ENCODE measurements around the gene CHPF2. TPM values are rescaled to one million over a fixed set of nuclear protein-coding genes. Genes with fewer than 3 reads are reported as not detected.

CHPF2 gene
- total and polyA plus RNA-seq, 2 experiments from 2014 or later = 4.8 to 26.1 TPM

DNA sequence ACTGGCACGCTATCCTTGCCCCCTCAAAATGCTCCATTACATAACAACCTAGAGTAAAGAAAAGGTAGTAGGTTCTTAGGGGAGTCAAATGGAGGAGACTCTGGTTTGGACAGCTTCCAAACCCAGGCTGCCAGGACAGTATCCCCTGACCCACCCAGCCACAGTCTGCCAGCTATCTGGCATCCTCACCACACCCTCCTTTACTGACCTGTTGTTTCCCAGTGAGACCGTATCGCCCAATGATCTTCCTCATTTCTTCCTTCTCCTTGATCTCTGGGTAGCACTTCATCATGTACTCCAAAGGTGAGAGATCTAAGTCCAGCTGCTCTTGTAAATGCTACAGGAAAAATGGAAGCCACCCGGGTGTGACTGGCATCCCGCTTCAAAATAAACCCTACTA, 16.9 kb upstream of the CHPF2 start:
- Histone ChIP-seq H3K36me3 (ENCODE audit: insufficient read depth) (peaks cover 39% of the 10 kb centered on the region), H3K4me2 (no peak overlapping the region), H3K4me3 (no peak overlapping the region), H3K79me2 (replicated peaks; ENCODE audit: insufficient read depth) (no peaks in the 10 kb centered on the region), H3K27me3 (ENCODE audit: insufficient read depth) (no peaks in the 10 kb centered on the region), H4K20me1 (replicated peaks; ENCODE audit: insufficient read depth) (peaks cover 3% of the 10 kb centered on the region; the same call in 1 of the 2 replicates), H3K9me2 (ENCODE audit: insufficient read depth) (no peaks in the 10 kb centered on the region), H3K27ac (ENCODE audit: low read depth) (no peak overlapping the region), H2AFZ (no peak overlapping the region), H3F3A (replicated peaks; ENCODE audit: low read depth) (no peaks in the 10 kb centered on the region), H3K4me1 (ENCODE audit: insufficient read depth) (peaks cover 7% of the 10 kb centered on the region)
- H3K4me3 Mint-ChIP-seq = no peak overlapping the region
- peaks cover 8% of the 10 kb centered on the region for H3K4me1 Mint-ChIP-seq
- DNase-seq (ENCODE audit: low spot score) = no peak
- TF ChIP-seq NANOG (IDR thresholded peaks at IDR 0.05; ENCODE audit: borderline replicate concordance) (no peak), ZNF331 (CRISPR knock-in tag; IDR thresholded peaks at IDR 0.05; ENCODE audit: low read depth) (no peak)
- TF ChIP-seq, protein P1, sequence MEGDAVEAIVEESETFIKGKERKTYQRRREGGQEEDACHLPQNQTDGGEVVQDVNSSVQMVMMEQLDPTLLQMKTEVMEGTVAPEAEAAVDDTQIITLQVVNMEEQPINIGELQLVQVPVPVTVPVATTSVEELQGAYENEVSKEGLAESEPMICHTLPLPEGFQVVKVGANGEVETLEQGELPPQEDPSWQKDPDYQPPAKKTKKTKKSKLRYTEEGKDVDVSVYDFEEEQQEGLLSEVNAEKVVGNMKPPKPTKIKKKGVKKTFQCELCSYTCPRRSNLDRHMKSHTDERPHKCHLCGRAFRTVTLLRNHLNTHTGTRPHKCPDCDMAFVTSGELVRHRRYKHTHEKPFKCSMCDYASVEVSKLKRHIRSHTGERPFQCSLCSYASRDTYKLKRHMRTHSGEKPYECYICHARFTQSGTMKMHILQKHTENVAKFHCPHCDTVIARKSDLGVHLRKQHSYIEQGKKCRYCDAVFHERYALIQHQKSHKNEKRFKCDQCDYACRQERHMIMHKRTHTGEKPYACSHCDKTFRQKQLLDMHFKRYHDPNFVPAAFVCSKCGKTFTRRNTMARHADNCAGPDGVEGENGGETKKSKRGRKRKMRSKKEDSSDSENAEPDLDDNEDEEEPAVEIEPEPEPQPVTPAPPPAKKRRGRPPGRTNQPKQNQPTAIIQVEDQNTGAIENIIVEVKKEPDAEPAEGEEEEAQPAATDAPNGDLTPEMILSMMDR (conservative IDR thresholded peaks at IDR 0.05; ENCODE audit: low read depth in 2 of 2) = no peak
- peaks cover 77% of the 10 kb centered on the region for H3K36me3 Mint-ChIP-seq (ENCODE audit: low read depth)
- H3K27ac Mint-ChIP-seq = no peak overlapping the region
- H3K27me3 Mint-ChIP-seq (ENCODE audit: insufficient read depth, low read depth, poor library complexity) = peaks cover 11% of the 10 kb centered on the region
- no peaks in the 10 kb centered on the region for H3K9me3 Mint-ChIP-seq
- no peak for ATAC-seq

- H3K4me3 Mint-ChIP-seq = no peak overlapping the region
- peaks cover 60% of the 10 kb centered on the region for H3K36me3 ChIP-seq (ENCODE audit: insufficient read depth)
- H3K27ac ChIP-seq (ENCODE audit: low read depth) = no peak overlapping the region
- no peaks in the 10 kb centered on the region for H3K4me1 ChIP-seq (ENCODE audit: insufficient read depth)
- H3K79me2 ChIP-seq (replicated peaks; ENCODE audit: insufficient read depth) = no peaks in the 10 kb centered on the region
- no peak overlapping the region for H2AFZ ChIP-seq
- peaks cover 6% of the 10 kb centered on the region for H3K27me3 Mint-ChIP-seq (ENCODE audit: insufficient read depth, low read depth, poor library complexity)
- H3K27me3 ChIP-seq (ENCODE audit: insufficient read depth) = no peaks in the 10 kb centered on the region
- DNase-seq (ENCODE audit: low spot score) = no peak
- no peak overlapping the region for H3K27ac Mint-ChIP-seq
- no peak overlapping the region for H3K4me2 ChIP-seq
- peaks cover 3% of the 10 kb centered on the region; the same call in 1 of the 2 replicates for H4K20me1 ChIP-seq (replicated peaks; ENCODE audit: insufficient read depth)
- no peaks in the 10 kb centered on the region for H3K9me2 ChIP-seq (ENCODE audit: insufficient read depth)
- H3K9me3 Mint-ChIP-seq = no peaks in the 10 kb centered on the region
- H3K4me3 ChIP-seq = no peak overlapping the region
- peaks cover 87% of the 10 kb centered on the region for H3K36me3 Mint-ChIP-seq (ENCODE audit: low read depth)
- no peak for ATAC-seq
- no peaks in the 10 kb centered on the region for H3F3A ChIP-seq (replicated peaks; ENCODE audit: low read depth)
- H3K4me1 Mint-ChIP-seq = no peaks in the 10 kb centered on the region
- TF ChIP-seq, protein P2, sequence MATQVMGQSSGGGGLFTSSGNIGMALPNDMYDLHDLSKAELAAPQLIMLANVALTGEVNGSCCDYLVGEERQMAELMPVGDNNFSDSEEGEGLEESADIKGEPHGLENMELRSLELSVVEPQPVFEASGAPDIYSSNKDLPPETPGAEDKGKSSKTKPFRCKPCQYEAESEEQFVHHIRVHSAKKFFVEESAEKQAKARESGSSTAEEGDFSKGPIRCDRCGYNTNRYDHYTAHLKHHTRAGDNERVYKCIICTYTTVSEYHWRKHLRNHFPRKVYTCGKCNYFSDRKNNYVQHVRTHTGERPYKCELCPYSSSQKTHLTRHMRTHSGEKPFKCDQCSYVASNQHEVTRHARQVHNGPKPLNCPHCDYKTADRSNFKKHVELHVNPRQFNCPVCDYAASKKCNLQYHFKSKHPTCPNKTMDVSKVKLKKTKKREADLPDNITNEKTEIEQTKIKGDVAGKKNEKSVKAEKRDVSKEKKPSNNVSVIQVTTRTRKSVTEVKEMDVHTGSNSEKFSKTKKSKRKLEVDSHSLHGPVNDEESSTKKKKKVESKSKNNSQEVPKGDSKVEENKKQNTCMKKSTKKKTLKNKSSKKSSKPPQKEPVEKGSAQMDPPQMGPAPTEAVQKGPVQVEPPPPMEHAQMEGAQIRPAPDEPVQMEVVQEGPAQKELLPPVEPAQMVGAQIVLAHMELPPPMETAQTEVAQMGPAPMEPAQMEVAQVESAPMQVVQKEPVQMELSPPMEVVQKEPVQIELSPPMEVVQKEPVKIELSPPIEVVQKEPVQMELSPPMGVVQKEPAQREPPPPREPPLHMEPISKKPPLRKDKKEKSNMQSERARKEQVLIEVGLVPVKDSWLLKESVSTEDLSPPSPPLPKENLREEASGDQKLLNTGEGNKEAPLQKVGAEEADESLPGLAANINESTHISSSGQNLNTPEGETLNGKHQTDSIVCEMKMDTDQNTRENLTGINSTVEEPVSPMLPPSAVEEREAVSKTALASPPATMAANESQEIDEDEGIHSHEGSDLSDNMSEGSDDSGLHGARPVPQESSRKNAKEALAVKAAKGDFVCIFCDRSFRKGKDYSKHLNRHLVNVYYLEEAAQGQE (IDR thresholded peaks at IDR 0.05; ENCODE audit: unreplicated experiment) = no peak
- TF ChIP-seq CREB1 (CRISPR knock-in tag; IDR thresholded peaks at IDR 0.05; ENCODE audit: low read depth) (no peak), EZH2phosphoT487 (IDR thresholded peaks at IDR 0.05; ENCODE audit: unreplicated experiment) (no peak), STAT1 (IDR thresholded peaks at IDR 0.05; ENCODE audit: unreplicated experiment) (no peak), NANOG (IDR thresholded peaks at IDR 0.05; ENCODE audit: borderline replicate concordance) (no peak), EZH2 (IDR thresholded peaks at IDR 0.05; ENCODE audit: low read depth, unreplicated experiment) (no peak), JUNB (IDR thresholded peaks at IDR 0.05; ENCODE audit: unreplicated experiment) (no peak), POLR2AphosphoS5 (IDR thresholded peaks at IDR 0.05; ENCODE audit: low read depth) (no peak), ZNF331 (CRISPR knock-in tag; IDR thresholded peaks at IDR 0.05; ENCODE audit: low read depth) (no peak)
- TF ChIP-seq, protein P1 (conservative IDR thresholded peaks at IDR 0.05; ENCODE audit: low read depth in 2 of 2) = no peak
Measured at GRCh38 chr7:151218170-151218569, 14.1 kb upstream of the CHPF2 start.

Measured in GM23338 (cell line).